HL-60 (cell line): ENCODE data around the gene KLK12.

Experiments
- DNase-seq, 2 experiments: peaks; one replicate each; pipeline ENCODE4 v3.0.0-alpha.2; 2010 to 2020; ENCODE audit warnings: low read depth in 1 of 2, low spot score in 1 of 2
- H3K27ac ChIP-seq: fragments of 250-450 bp; sonication (Bioruptor Pico); replicated peaks from 2 replicates; pipeline ENCODE4 v1.5.1; 2020; ENCODE audit warnings: mild to moderate bottlenecking, moderate library complexity
- H3K27me3 ChIP-seq: fragments of 250-450 bp; sonication (Bioruptor Pico); 2 replicates; pipeline ENCODE4 v1.5.1; 2021; ENCODE audit warnings: mild to moderate bottlenecking, moderate library complexity; ENCODE audit not compliant: insufficient read depth, poor library complexity, severe bottlenecking
- H3K4me3 ChIP-seq: replicated peaks from 2 replicates; pipeline ENCODE4 v1.5.1; 2011; ENCODE audit warnings: mild to moderate bottlenecking, control low read depth, low read length; ENCODE audit not compliant: insufficient read depth
- CTCF ChIP-seq: IDR thresholded peaks from one replicate; pipeline ENCODE4 v1.5.1; 2011; ENCODE audit warnings: low read length, control low read depth, inconsistent platforms; ENCODE audit not compliant: insufficient read depth
- GABPA ChIP-seq: IDR thresholded peaks from 2 replicates; pipeline ENCODE4 v1.6.1; 2012; ENCODE audit warnings: low read depth
- POLR2AphosphoS5 ChIP-seq: IDR thresholded peaks from 2 replicates; pipeline ENCODE4 v1.6.1; 2012; ENCODE audit warnings: low read depth
- REST ChIP-seq: IDR thresholded peaks from 2 replicates; pipeline ENCODE4 v1.6.1; 2012; ENCODE audit warnings: low read depth; ENCODE audit not compliant: insufficient replicate concordance
- SPI1 ChIP-seq: IDR thresholded peaks from 2 replicates; pipeline ENCODE4 v1.6.1; 2012; ENCODE audit warnings: low read depth, mild to moderate bottlenecking, borderline replicate concordance

Gene KLK12

GRCh38 chr19:51083181-51083580 lies 48.4 kb upstream of the KLK12 start:
- Histone ChIP-seq H3K27me3 (no peaks in the 10 kb centered on the region), H3K27ac (no peak overlapping the region), H3K4me3 (no peak overlapping the region)
- DNase-seq = no peak
- TF ChIP-seq REST (no peak), POLR2AphosphoS5 (no peak), CTCF (no peak), GABPA (no peak), SPI1 (no peak)

DNA sequence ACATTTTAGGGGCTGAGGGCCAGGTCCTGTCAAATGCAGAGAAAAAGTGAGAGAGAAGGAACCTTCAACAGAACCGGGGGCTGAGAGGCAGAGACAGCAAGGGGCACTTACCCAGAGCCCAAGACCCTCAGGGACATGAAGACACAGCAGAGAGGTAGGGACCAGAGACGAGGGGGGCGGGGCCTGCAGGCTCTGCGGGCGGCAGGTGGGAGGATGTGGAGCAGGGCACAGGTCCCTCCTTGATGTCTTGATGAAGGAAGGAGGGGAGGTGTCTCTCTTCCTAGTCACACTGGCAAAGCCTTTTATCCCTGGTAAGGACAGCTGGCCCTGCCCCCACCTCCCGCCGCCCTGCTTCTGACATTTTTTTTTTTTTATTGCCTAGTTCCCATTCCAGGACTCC lies 47.8 kb upstream of the KLK12 start, which contains the start of gene KLK14:
Gene KLK14 (minus strand): TSS at position 277 of the 400 bp plus-strand sequence. CDS start 273 bp downstream, at position 4.
- Histone ChIP-seq H3K27ac (no peak within 1 kb of the TSS), H3K4me3 (no peak within 1 kb of the TSS), H3K27me3 (no peaks in the 10 kb centered on the region)
- no peak for TF ChIP-seq POLR2AphosphoS5
- no peak for TF ChIP-seq SPI1
- TF ChIP-seq CTCF = no peak
- no peak for TF ChIP-seq REST
- TF ChIP-seq GABPA = no peak
- no peak for DNase-seq

- Histone ChIP-seq H3K27me3 (no peaks in the 10 kb centered on the region), H3K27ac (no peak overlapping the region), H3K4me3 (no peak overlapping the region)
- no peak for DNase-seq
- TF ChIP-seq POLR2AphosphoS5 (no peak), SPI1 (no peak), REST (no peak), GABPA (no peak), CTCF (no peak)
These were observed 46.7 kb upstream of the KLK12 start for GRCh38 chr19:51081476-51081875.
